Thymus (tissue), 11 donors: ENCODE results near the gene CENPP. TPM values are rescaled to one million over a fixed set of nuclear protein-coding genes. Genes with fewer than 3 reads are reported as not detected.

ENCODE experiments used
- DNase-seq, 9 donors: peaks; one replicate each; pipeline ENCODE4 v3.0.0-alpha.2; 2013; ENCODE audit warnings: low spot score in 9 of 9, low read depth in 6 of 9, missing footprints in 1 of 9
- H3K27ac ChIP-seq, 2 donors: one replicate each; pipeline ENCODE4 v1.5.1; 2013; ENCODE audit warnings: control low read depth in 1 of 2, low read depth in 1 of 2, low read length in 1 of 2, mild to moderate bottlenecking in 1 of 2, moderate library complexity in 1 of 2
- H3K27me3 ChIP-seq, 2 donors: one replicate each; pipeline ENCODE4 v1.5.1; 2013; ENCODE audit warnings: low read length in 1 of 2; ENCODE audit not compliant: control insufficient read depth in 2 of 2, insufficient read depth in 1 of 2
- H3K36me3 ChIP-seq, 2 donors: one replicate each; pipeline ENCODE4 v1.5.1; 2013; ENCODE audit warnings: low read length in 1 of 2, mild to moderate bottlenecking in 1 of 2, moderate library complexity in 1 of 2; ENCODE audit not compliant: control insufficient read depth in 2 of 2, insufficient read depth in 2 of 2
- H3K4me1 ChIP-seq, 2 donors: one replicate each; pipeline ENCODE4 v1.5.1; 2013; ENCODE audit warnings: low read length in 2 of 2; ENCODE audit not compliant: control insufficient read depth in 2 of 2, insufficient read depth in 2 of 2
- H3K4me3 ChIP-seq, 2 donors: one replicate each; pipeline ENCODE4 v1.5.1; 2013; ENCODE audit warnings: low read length in 2 of 2, control low read depth in 1 of 2, mild to moderate bottlenecking in 1 of 2
- H3K9me3 ChIP-seq, 2 donors: one replicate each; pipeline ENCODE4 v1.5.1; 2013; ENCODE audit warnings: low read length in 1 of 2, mild to moderate bottlenecking in 1 of 2; ENCODE audit not compliant: control insufficient read depth in 2 of 2, insufficient read depth in 1 of 2
- WGBS: extraction: QIAGEN DNeasy Blood & Tissue Kit; methylation state at CpG from one replicate; pipeline ENCODE4 v1.1.7; 2013; 5-methylcytosine and 5-hydroxymethylcytosine counted together
- polyA plus RNA-seq: library from polyadenylated mRNA; stranded (reverse); fragments of 200-250 nt; gene quantifications from one replicate; pipeline ENCODE4 v1.2.3, GENCODE V29; 2013
- total RNA-seq: library from RNA; stranded (reverse); fragments of 120-200 nt; gene quantifications from one replicate; pipeline ENCODE4 v1.2.4, GENCODE V29; 2013
- donor health status: healthy.

Gene CENPP
- total and polyA plus RNA-seq, 2 donors = 3.9 to 13.8 TPM

GRCh38 chr9:92627651-92628050, 301.9 kb downstream of the CENPP start:
- DNase-seq = no peak
- H3K4me1 ChIP-seq = no peaks in the 10 kb centered on the region
- H3K27me3 ChIP-seq = no peaks in the 10 kb centered on the region
- H3K27ac ChIP-seq = no peak overlapping the region
- H3K4me3 ChIP-seq = no peak overlapping the region
- no peaks in the 10 kb centered on the region for H3K9me3 ChIP-seq
- H3K36me3 ChIP-seq = peaks cover 18 to 33% of the 10 kb centered on the region in 2 donors
- WGBS = 88% methylated on average over 5 of the region's 5 CpGs

DNA sequence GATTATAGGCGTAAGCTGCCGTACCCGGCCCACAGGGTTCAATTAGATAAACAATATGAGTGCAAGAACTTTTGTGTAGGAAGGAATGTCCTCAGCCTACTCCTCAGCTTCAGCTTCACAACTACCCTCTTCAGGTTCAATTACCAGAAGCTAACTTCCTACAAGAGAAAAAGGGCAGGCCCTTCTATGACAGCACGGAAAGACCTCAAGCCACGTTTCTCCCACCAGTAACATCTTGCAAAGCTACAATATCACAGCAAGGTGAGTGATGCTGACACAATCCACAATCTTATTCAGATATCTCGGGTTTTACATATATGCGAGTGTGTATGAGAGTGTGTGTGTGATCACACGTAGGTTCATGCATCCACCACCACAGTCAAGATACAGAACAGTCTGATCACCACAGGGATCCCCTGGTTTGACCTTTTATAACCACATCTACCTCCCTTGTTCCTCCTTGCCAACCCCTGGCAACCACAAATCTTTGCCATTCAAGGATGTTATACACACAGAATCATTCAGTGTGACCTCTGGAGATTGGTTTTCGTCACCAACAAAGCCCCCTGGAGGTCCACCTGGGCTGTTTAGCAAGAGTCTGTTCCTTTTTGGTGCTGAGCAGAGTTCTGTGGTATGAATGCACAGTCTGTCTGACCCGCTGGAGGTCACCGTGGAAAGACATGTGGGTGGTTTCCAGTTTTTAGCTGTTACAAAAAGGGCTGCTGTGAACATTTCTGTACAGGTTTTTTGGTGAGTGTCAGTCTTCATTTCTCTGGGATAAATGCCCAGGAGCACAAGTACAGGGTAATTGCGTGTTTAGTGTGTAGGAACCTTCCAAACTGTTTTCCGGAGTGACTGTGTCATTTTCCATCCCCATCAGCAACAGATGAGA, 305.9 kb downstream of the CENPP start:
- H3K36me3 ChIP-seq = peaks cover 43 to 46% of the 10 kb centered on the region in 2 donors
- H3K27ac ChIP-seq = peak overlapping the region in 1 of 2 donors; percentile 18
- WGBS = 95% methylated on average over 13 of the region's 13 CpGs
- no peak for DNase-seq
- H3K4me3 ChIP-seq = no peak overlapping the region
- H3K4me1 ChIP-seq = no peaks in the 10 kb centered on the region
- no peaks in the 10 kb centered on the region for H3K9me3 ChIP-seq
- H3K27me3 ChIP-seq = no peaks in the 10 kb centered on the region

GRCh38 chr9:92632641-92633040, 306.9 kb downstream of the CENPP start:
- Histone ChIP-seq H3K9me3 (no peaks in the 10 kb centered on the region), H3K4me3 (no peak overlapping the region), H3K27ac (no peak overlapping the region), H3K36me3 (peaks cover 47 to 53% of the 10 kb centered on the region in 2 donors), H3K27me3 (no peaks in the 10 kb centered on the region), H3K4me1 (no peaks in the 10 kb centered on the region)
- DNase-seq = no peak
- WGBS = 96% methylated on average over 5 of the region's 5 CpGs

DNA sequence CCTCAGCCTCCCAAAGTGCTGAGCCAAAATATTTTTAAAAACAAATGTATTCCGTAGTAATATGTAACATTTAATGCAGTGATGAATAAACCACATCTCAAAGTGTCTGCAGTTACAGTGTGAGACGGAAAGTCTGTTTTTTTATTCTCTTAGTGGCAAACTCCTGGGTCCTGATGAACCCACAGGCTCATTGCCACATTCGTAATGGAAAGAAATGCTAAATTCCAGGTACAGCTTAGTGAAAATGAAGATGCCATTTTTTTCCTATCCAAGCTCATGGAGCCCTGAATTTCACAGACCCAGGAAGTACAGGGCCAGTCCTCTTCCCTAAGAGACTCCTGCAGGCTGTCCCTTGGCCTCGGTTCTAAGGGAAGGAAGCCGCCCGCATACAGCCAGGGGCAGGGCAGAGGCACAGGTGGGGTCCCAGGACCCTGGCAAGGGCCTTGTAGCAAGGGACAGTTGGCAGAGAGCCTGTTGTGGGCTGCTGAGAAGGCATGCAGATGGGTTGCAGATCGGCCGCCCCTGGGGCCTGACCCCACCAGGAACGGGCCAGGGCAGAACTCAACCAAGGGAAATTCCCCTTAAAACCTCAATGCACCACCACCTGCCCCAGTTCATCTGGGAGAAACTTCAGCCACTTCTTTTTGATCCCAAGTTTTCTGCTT, 308.0 kb downstream of the CENPP start:
- peaks cover 53 to 64% of the 10 kb centered on the region in 2 donors for H3K36me3 ChIP-seq
- H3K4me1 ChIP-seq = no peaks in the 10 kb centered on the region
- DNase-seq = no peak
- no peaks in the 10 kb centered on the region for H3K27me3 ChIP-seq
- no peaks in the 10 kb centered on the region for H3K9me3 ChIP-seq
- H3K27ac ChIP-seq = no peak overlapping the region
- no peak overlapping the region for H3K4me3 ChIP-seq
- WGBS = 93% methylated on average over 9 of the region's 9 CpGs

GRCh38 chr9:92634712-92635605, 309.2 kb downstream of the CENPP start:
- no peak overlapping the region for H3K27ac ChIP-seq
- DNase-seq = peak; percentile 11 to 75 (median 40)
- WGBS = 83% methylated on average over 35 of the region's 35 CpGs

GRCh38 chr9:92635760-92636159, 310.0 kb downstream of the CENPP start:
- Histone ChIP-seq H3K27ac (no peak overlapping the region), H3K4me3 (no peak overlapping the region), H3K9me3 (no peaks in the 10 kb centered on the region), H3K27me3 (no peaks in the 10 kb centered on the region), H3K36me3 (peaks cover 65 to 82% of the 10 kb centered on the region in 2 donors), H3K4me1 (no peaks in the 10 kb centered on the region)
- WGBS = over 99% methylated on average over 4 of the region's 4 CpGs
- DNase-seq = no peak

More at GRCh38 chr9:92634712-92635605, 309.2 kb downstream of the CENPP start:
- Histone ChIP-seq H3K9me3 (no peaks in the 10 kb centered on the region), H3K4me3 (no peak overlapping the region), H3K27me3 (no peaks in the 10 kb centered on the region), H3K36me3 (peaks cover 59 to 74% of the 10 kb centered on the region in 2 donors), H3K4me1 (no peaks in the 10 kb centered on the region)

DNA sequence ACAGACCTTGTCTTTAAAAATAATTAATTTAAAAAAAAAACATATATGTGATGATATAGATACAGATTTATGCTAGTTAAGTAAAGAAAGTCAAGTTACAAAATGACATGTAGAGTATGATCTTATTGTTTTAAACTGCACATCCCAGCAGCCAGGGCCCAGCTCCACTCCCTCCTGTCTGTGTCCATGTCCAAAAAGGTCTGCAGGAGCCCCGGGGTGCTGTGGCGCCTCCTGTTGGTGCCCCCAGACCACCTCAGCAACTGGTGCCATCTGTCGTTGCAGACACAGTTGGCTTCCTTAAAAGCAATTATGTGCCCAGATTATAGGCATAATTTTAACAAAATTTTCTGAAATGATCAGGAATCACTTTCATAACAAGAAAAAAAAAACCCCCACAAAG, 310.9 kb downstream of the CENPP start:
- no peak for DNase-seq
- Histone ChIP-seq H3K9me3 (no peaks in the 10 kb centered on the region), H3K4me3 (no peak overlapping the region), H3K27me3 (no peaks in the 10 kb centered on the region), H3K4me1 (no peaks in the 10 kb centered on the region), H3K36me3 (peaks cover 70 to 82% of the 10 kb centered on the region in 2 donors), H3K27ac (no peak overlapping the region)
- over 99% methylated on average over 3 of the region's 3 CpGs for WGBS

GRCh38 chr9:92637326-92637725, 311.6 kb downstream of the CENPP start:
- peaks cover 70 to 81% of the 10 kb centered on the region in 2 donors for H3K36me3 ChIP-seq
- 94% methylated on average over 7 of the region's 7 CpGs for WGBS
- no peak overlapping the region for H3K27ac ChIP-seq
- DNase-seq = no peak
- H3K27me3 ChIP-seq = no peaks in the 10 kb centered on the region
- no peak overlapping the region for H3K4me3 ChIP-seq
- no peaks in the 10 kb centered on the region for H3K4me1 ChIP-seq
- H3K9me3 ChIP-seq = no peaks in the 10 kb centered on the region
